Measurements from ENCODE around the gene FARP1.

FARP1 gene

DNA sequence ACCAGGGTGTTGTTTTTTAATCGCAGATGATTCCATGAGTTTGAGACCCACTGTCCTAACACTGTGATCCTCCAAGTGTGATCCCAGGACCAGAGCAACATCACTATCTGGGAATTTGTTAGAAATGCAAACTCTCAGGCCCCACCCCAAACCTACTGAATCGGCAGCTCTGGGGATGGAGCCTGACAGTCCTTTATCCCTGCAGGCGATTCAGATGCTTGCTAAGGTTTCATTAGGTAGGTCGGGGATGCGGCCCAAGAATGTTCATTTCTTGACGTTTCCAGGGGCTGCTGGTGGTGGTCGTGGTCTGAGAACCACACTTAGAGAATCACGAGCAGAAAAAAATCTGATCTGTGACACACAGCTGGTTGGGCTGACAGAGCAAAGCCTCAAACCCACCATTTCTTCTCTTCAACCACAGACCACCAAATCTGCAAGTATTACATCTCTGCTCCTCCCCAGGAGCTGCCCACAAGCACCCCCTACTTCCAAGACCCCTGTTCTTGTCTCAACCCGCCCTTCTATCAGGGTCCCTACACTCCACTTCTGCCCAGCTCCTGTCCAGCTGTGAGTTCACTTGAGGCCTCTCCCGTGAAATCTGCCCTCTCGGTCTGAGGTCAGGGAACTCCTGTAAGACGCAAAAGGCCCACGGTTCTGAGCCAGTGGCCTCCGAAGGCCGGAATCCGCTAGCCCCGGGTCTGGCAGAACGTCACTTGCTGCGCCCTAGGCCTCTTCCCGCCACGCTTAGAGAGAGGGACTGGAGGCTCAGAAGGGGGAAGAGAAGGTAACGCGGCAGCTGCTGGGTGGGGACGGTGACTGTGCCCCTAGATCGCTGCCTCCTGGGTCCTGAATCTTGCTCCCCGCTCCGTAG lies 1.1 kb upstream of the FARP1 start:
- DNase-seq: no peak

DNA sequence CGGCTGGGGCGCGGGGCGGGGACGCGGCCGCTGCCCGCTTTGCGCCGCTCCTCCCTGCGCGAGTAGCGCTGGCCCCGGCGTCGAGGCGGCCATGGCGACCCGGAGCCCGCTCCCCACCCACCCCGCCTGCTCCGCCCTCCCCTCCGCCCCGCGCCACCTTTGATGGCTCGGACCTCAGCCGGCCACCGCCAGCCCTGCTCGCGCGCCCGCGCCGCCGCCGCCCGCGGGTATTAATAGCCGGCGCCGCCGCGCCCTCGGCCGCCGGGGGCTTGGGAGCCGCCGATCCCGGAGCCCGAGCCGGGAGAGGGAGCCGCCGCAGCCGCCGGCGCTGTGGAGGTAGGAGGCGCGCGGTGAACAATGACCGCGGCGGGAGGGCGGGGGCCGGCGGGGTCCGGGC lies 261 bp downstream of the FARP1 start:
- no peak for DNase-seq

GRCh38 chr13:98143601-98144026 lies 720 bp downstream of the FARP1 start:
- no peak for DNase-seq

GRCh38 chr13:98144027-98144741 lies 1.3 kb downstream of the FARP1 start:
- no peak for DNase-seq

- DNase-seq: no peak
Measured at GRCh38 chr13:98144801-98145350, 2.0 kb downstream of the FARP1 start.

- DNase-seq: no peak
Measured at GRCh38 chr13:98147521-98147920, 4.6 kb downstream of the FARP1 start.

- DNase-seq: no peak
Measured at GRCh38 chr13:98150832-98151479, 8.1 kb downstream of the FARP1 start.

DNA sequence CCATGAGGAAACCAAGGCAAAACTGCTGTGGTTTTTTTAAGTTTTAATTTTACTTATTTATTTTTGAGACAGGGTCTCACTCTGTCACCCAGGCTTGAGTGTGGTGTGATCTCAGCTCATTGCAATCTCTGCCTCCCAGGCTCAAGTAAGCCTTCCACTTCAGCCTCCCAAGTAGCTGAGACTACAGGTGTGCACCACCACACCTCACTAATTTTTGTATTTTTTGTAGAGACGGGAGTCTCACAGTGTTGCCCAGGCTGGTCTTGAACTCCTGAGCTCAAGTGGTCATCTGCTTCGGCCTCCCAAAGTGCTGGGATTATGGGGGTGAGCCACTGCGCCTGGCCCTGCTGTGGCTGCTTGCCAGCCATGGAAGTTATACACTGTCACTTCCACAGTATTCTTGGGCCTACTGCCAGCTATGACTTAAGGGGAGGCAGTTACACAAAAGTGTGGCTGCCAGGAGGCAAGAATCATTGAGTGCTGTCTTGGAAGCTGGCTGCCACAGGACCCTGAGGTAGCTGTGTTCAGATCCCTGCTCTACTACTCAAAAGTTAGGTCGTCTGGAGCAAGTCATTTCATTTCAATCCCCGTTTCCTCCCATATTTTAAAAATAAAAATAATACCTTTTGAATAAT lies 12.7 kb downstream of the FARP1 start:
- DNase-seq: no peak

GRCh38 chr13:98156259-98156658 lies 13.4 kb downstream of the FARP1 start:
- no peak for DNase-seq

- no peak for DNase-seq
Measured at GRCh38 chr13:98157188-98157587, 14.3 kb downstream of the FARP1 start.

DNA sequence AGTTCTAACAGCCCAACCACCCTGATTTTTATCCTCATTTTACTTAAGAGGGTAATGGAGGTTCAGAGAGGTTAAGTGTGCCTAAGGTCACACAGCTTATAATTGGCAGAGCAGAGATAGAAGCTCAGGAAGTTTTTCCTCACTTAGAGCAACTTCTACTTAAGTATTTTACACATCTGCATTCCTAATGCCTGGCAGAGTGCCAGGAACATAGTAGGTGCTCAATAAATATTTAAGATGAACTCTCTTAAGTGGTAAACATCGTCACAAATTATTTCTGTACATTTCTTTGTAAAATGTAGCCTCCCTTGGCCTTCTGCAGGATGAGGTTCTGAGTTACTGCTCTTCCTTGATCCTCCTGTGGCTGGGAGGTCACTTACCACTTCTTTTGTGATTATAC lies 14.7 kb downstream of the FARP1 start:
- DNase-seq: no peak

DNA sequence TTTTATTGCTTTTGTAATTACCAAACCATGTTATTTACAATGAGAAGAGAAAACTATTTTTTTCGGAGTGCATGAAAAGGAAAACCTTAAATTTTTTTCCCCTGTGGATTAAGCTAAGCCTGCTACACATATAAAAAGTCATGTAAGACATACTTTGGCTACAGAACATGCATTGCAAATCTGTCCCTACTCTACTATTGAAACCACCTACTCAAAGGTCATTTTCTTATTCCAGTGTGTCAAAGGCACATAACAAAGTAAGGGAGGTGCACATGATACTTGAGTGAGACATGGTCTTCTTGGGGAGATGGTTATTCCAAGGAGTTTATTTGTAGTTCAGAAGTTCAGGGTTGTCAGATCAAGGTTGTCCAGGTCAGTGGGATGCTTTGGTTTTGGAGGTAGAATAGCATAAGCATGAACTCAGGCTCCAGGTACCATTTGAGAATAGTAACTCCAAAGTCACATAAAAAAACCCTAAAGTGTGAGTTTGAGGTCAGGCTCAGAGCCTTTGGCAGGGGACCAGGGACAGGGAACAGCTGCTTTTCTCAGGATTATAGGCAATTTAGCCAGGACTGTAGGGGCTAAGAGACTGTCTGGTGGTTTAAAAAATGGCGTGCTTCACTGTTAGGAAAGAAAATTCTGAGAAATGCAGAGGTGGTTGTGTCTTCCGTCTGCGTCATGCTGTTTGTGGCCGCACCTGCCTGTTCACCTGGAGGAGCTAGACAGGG lies 15.4 kb downstream of the FARP1 start:
- no peak for DNase-seq

DNA sequence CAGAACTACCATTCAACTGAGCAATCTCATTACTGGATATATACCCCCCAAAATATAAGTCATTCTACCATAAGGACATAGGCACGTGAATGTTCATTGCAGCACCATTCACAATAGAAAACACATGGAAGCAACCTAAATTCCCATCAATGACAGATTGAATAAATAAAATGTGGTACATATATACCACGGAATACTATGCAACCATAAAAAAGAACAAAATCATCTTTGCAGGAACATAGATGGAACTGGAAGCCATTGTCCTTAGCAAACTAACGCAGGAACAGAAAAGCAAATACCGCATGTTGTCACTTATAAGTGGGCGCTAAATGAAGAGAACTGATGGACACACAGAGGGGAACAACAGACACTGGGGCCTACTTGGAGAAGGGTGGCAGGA lies 20.0 kb downstream of the FARP1 start:
- no peak for DNase-seq

GRCh38 chr13:98169331-98169730 lies 26.4 kb downstream of the FARP1 start:
- DNase-seq: no peak

GRCh38 chr13:98171900-98172589 lies 29.2 kb downstream of the FARP1 start:
- no peak for DNase-seq

GRCh38 chr13:98172590-98173422 lies 29.9 kb downstream of the FARP1 start:
- DNase-seq: no peak

GRCh38 chr13:98173431-98174152 lies 30.7 kb downstream of the FARP1 start:
- no peak for DNase-seq

DNA sequence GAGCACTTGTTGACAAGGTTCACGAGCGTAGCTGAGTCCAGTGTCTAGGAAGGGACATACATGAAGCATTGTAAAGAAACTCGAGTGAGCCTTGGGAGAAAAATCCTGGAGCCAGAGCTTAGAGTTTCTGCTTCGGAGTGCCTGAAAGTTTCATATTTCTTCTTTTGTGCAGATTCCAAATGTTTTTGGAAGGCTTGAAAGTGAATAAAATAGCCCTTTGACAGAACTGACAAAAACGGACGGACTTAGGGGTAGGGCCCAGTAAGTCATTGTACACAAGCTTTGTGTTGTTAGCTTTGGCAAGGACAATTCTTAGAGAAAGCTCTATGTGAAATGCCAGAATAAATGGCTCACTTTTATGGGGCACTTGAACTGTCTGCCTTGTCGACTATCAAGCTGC lies 31.4 kb downstream of the FARP1 start:
- DNase-seq: no peak

GRCh38 chr13:98175043-98175442 lies 32.1 kb downstream of the FARP1 start:
- DNase-seq: no peak

- no peak for DNase-seq
Measured at GRCh38 chr13:98175823-98176222, 32.9 kb downstream of the FARP1 start.
